DMS 273 (cell line): ENCODE results near the gene SLC4A1.
"Not testable (repeated sequence)": the region's sequence is repeated elsewhere in the genome, so short reads cannot be mapped to it uniquely, and the experiment has no call there.

ENCODE experiments used
- DNase-seq: peaks from one replicate; lab custom pipeline; 2025; ENCODE audit not compliant: unreplicated experiment; lab: John Stamatoyannopoulos, UW

SLC4A1 gene

DNA sequence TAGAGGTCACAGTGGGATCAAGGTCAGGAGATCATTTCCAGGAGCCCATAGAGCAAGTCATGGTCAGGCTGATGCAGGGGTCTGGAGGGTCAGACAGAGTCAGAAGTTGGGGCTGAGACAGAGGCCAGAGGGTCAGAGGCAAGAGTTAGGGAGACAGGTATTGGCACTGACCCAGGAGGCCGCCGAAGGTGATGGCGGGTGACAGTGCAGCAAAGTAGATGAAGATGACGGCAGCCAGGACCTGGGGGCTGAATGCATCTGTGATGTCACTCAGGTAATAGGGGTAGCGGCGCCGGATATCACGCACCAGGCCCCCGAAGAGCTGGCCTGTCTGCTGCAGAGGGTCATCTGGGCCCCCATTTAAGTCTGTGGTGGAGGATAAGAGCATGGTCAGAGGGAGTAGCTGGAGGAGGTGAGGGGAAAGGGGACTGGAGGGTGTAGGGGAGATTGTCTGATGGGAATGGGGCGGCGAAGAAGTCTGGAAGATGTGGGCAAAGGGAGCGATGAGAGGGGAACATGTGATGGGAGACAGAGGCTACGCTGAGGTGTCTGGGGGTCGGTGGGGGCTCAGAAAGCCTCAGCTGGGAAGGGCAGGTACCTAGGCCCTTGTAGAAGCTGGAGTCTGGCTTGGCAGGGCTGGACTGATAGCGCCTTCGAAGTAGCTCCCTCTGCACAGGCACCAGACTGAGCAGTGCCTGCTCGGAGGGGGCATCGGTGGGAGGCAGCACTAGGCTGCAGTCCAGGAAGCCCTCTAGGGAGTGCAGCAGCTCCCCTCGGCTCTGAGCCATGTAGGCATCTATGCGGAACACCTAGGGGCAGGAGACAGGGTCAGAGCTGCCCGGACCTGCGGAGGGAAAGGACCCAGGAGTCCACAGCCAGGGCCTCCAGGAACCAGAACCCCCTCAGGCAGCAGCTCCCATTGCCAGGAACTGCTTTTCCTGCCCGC is 9.8 kb downstream of the SLC4A1 start:
- no peak for DNase-seq

DNA sequence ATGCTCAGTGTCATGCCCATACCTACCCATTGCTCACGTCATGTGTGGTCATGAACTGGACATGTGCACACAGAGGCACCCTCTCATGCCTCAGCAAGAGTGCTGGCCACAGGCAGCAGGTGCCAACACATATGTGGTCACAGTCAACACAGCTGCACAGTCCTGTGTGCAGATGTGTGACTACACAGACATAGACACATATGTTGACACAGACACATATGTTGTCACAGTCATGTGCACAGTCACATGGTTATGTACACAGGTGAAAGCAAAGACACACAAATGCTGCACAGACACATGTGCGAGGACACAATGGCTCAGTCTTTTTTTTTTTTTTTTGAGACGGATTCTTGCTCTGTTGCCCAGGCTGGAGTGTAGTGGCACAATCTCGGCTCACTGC is 11.3 kb downstream of the SLC4A1 start:
- DNase-seq = no peak

DNA sequence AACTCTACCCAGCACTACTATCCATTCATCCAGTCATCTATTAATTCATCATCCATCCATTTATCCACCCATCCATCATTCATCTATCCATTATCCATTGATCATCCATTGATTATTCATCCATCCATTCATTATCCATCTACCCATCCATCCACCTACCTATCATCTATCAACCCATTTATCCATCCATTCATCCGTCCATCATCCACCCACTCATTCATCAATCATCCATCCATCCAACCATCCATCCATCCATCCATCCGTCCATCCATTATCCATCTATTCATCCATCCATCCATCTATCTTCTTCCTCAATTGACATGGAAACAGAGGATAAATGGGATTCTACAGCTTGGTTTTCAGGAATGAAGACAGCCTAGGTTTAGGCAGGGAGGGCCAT is 12.0 kb downstream of the SLC4A1 start:
- DNase-seq = no peak

DNA sequence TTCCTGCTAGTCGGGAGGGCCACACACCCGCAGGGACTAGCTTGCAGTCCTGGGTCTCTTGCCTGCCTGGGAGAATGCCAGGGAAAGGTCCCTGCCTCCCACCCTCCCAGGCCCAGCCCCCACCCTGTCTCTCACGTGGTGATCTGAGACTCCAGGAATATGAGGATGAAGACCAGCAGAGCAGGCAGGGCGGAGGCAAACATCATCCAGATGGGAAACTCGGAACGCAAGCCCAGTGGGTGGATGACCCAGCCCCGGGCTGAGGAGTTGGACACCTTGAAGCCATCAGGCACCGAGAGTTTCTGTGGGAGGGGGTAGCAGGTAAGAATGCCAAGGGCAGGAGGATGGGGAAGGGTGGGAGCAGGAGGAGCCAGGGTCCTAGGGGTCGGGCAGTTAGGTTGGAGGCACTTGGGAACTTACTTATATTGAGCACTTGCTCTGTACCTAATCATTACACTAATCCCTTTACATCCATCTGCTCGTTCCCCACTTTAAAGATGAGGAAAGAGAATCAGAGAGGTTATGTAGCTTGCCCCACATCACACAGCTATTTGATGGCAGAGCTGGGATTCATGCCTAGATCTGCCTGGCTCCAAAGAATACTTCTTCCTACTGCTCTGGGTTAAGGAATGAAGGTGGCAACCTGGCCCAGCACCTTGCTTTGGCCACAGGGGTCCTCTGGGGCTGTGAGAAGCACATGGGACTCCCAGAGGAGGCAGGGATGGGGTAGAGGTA is 13.4 kb downstream of the SLC4A1 start:
- no peak for DNase-seq

DNA sequence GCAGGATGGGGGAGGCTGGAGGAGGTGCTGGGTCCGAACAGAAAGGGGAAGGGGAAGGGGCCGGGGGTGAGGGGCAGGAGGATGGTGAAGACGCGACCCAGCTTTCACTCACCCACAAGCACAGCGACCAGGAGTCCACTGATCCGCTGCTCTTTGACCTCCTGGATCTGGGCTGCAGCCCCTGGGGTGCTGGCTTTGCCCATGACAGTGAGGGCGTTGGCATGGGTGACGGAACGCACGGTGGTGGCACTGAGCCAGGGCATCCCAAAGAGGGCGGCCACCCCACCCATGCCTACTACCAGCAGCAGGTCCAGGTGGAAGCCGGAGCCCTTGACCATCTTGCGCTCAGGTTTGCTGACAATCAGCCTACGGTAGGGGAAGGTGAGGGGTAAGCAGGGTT is 14.9 kb downstream of the SLC4A1 start:
- no peak for DNase-seq

DNA sequence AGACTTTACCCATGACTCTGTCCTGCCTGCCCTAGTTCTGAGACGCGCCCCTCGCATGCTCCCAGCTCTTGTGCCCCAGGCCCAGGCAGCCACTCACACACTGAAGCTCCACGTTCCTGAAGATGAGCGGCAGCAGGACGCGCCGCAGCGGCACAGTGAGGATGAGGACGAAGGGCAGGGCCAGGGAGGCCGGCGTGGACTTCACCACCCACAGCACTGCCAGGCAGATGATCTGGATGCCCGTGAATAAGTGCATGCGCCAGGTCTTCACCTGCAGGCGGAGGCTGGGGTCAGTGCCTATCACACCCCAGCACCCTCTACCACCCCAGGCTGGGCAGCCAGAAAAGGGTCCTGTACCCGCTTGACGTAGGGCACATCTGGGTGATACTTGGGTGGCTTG is 16.9 kb downstream of the SLC4A1 start:
- DNase-seq = no peak

DNA sequence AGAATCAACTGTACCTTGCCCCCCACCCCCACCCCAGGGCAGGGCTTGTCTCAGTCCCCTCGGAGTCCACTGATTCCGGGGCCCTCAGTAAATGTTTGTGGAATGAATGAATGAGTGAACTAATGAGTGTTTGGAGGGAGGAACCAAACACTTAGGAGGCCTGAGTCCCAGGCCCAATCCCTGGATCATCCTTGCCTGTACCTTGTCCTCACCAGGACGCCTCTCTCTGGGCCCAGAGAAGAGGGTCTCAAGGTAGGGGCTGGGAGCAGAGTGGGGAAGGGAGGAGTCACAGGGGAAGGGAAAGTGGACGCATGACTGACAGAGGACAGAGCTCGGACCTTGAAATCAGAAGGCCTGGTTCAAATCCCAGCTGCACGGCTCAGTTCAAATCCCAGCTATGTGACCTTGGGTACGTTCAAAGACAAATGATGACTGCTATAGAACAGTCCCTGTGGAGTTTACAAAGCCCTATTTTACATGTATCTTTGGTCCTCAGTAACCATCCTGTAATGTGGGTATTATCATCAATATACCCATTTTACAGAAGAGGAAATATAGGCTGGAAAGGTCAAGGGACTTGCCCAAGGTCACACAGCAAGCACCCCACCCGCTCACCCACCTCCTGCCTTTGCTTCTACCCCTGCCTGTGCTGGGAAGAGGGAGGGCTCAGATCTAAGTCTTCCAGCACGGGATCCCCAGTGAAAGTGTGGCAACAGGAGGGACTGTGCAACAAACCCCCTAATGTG is 18.3 kb downstream of the SLC4A1 start:
- DNase-seq = no peak

DNA sequence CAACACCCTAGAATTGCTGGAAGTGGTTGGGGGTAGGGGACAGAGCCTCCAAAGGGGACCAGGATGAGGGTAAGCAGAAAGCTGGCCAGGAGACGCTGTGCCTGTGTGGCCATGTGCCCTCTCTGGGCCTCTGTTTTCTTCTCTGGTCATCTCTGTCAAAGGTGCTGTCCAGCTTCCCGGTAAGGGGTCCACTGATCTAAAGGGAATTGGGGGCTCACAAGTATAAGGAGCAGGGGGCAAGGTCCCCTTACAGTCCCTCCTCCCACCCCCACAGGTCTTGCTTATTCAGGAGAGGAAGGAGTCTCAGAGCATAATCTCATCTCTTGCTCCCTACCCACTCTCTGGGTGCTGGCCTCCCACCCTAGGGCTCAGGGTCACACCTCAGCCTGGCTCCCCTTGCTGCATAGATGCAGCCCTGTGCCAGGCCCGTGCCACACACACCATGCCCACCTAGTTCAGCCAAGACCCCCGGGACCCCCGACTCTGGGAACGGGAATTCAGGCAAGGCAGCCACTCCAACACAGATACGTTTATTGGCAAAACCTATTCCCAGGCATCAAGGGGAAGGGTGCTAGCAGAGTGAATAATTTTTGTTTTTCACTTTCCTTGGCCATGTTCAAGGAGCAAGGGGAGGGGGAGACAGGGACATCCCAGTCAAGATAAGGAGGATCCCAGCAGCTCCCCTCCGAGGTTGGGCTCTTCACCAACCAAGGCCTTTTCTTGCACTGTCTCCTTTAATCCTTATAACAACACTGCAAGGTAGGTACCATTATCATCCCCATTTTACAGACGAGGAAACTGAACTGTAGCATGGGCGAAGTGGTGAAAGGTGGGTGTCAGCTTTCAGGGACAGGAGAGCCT is 19.8 kb downstream of the SLC4A1 start:
- DNase-seq = no peak

DNA sequence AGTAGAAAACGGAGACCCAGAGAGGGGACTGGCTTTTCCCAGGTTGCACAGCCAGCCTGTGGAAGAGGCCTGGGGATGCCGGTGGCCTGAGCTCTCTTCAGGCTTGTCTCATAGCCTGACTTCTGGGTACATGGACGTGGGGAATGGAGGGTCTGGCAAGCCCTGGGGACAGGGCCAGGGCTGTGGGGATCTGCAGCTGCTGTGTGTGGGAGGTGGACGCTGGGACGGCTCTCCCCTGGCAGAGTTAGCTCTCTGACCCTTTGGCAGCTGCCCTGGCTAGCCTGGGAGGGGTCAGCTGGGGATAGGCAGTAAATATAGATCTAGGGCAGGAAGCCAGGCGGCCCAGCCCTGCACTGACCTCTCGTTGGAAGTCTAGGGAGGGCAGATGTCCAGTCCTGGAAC is 20.5 kb downstream of the SLC4A1 start:
- no peak for DNase-seq

DNA sequence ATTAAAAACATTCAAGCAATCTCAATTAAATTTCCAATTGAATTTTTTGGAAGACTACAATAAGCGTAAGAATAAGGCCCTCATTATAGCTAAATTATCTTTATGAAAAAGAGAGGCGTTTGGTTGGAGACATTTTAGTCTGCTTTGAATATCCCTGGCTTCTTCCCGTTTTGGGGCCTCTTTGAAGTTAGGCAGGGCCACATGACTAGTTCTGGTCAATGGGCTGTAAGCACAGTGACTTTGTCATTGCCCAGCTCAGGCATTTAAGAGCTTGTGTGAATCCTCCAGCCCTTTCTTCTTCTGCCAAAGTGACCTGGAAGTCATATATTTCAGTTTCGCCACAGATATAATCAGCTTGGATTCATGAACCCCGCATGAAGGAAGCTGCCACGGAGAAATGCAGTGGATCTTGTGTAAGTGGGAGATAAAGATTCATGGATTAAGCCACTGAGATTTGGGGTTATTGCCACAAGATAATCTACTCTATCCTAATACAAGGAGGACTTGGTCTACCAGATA is 26.8 kb downstream of the SLC4A1 start:
- DNase-seq = no peak

DNA sequence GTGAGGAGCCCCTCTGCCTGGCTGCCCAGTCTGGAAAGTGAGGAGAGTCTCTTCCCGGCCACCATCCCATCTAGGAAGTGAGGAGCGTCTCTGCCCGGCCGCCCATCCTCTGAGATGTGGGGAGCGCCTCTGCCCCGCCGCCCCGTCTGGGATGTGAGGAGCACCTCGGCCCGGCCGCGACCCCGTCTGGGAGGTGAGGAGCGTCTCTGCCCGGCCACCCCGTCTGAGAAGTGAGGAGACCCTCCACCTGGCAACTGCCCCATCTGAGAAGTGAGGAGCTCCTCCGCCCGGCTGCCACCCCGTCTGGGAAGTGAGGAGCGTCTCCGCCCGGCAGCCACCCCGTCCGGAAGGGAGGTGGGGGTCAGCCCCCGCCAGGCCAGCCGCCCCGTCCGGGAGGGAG is 30.0 kb downstream of the SLC4A1 start:
- not testable (repeated sequence) for DNase-seq

DNA sequence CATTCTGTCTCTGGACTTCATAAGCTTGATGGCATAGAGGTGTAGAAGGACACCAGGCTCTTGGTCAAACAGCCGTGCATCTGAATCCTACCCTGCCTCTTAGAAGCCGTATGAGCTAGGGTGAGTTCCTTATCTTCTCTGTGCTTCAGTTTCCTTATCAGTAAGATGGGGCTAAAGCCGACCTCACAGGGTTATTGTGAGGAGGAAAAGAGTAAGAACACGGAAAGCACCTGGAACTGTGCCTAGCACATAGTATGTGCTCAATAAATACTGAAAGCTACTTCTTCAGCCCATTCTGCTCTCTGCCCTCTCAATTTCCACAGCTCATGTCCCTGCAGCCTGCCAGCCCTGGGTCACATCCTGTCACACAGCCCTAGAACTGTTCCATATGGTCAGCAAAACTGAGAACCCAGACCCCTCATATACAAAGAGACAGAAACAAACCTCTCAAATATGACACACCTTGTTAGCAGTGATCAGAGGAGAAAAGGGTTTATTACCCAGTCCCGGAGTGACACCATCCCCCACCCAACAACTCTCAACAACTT is 31.4 kb downstream of the SLC4A1 start:
- DNase-seq = no peak

DNA sequence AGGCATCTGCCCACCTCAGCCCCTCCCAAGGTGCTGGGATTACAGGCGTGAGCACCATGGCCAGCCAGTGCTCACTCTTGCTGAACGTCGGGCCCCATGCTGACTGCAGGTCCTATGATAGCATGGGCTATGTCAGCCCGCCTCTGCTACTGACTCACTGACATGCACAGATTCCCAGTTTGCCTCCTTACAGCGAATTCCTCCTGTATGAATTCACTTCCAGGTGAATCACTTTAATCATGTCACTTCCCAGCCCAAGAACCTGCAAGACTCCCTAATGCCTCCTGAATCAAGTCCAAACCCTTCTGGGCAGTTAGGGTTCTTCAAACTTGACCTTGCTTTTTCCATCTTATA is 32.4 kb downstream of the SLC4A1 start:
- no peak for DNase-seq

DNA sequence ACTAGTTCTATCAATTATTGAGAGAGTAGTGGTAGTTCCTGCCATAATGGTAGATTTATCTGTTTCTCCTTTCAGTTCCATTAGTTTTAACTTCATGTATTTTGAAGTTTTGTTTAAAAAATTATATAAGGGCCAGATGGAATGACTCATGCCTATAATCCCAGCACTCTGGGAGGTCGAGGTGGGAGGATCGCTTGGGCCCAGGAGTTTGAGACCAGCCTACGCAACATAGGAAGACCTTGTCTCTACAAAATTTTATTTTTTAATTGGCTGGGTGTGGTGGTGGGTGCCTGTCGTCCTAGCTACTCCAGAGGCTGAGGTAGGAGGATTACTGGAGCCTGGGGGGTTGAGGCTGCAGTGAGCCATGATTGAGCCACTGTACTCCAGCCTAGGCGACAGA is 34.4 kb downstream of the SLC4A1 start:
- no peak for DNase-seq

DNA sequence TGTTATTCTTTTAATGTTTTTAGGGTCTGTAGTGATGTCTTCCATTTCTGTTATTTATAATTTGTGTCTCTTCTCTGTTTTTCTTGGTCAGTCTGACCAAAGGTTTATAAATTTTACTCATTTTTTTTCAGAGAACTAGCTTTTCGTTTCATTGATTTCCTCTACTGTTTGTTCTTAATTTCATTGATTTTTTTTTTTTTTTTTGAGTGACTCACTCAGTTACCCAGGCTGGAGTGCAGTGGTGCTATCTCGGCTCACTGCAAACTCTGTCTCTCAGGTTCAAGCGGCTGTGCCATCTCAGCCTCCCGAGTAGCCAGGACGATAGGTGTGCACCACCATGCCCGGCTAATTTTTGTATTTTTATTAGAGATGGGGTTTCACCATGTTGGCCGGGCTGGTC is 35.9 kb downstream of the SLC4A1 start:
- no peak for DNase-seq

DNA sequence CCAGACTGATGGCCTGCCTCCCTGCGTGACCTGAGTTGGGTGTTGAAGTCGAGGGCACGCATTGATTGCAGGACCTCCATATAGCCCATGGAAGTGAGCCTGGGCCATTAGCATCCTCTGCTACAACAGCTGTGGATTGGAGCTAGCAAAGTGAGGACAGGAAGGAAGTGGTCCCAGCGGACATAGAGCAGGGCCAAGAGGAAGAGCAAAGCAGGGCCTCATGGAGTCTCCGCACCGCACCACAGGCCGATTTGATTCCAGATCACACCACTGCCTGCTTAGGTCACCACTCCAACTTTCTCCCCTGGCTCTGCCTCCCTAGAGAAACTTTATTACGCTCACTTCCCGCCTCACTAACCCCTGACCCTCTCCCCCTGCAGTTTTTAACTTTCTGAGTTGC is 37.8 kb downstream of the SLC4A1 start:
- DNase-seq = no peak

DNA sequence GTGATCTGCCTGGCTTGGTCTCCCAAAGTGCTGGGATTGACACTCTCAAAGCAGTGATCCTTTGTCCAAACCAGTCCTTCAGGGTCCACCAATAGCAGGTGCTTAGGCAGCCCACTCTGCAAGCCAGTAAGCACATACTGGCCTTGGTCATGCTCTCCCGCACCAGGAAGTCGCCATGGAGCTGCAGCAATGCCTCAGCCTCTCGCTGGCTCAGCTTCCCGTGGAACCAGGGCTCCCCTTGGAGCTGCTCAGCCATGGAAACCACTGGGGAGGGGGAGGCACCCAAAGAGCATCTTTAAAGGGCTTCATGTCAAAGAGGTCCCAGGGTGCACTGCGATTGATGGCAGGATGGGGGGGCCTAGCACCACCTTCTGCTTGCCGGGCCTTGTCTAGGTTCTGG is 38.8 kb downstream of the SLC4A1 start:
- no peak for DNase-seq

DNA sequence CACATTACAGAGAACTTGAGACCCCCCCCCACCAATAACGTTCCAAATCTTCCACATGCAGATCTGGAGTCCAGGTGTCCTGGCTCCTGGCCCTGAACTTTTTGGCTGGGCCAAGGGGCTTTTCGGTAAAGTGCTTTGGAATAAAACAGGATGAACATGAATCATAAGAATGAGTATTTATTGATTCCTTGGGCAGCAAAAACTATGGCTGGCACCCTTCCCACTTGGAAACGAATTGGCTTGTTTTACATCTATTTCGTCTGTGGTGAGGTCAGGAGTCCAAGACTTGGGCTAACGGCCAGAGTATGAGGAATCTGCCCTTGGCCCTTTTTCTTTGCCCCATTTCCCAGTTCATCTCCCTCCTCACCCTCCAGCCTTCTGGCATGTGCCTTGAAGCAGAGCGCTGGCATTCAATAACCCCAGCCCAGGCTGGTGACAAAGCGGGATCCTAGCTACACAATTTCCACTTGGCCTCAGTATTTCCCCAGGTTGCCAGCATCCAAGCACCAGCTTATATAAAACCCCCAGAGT is 44.3 kb downstream of the SLC4A1 start:
- peak; percentile 86 for DNase-seq

DNA sequence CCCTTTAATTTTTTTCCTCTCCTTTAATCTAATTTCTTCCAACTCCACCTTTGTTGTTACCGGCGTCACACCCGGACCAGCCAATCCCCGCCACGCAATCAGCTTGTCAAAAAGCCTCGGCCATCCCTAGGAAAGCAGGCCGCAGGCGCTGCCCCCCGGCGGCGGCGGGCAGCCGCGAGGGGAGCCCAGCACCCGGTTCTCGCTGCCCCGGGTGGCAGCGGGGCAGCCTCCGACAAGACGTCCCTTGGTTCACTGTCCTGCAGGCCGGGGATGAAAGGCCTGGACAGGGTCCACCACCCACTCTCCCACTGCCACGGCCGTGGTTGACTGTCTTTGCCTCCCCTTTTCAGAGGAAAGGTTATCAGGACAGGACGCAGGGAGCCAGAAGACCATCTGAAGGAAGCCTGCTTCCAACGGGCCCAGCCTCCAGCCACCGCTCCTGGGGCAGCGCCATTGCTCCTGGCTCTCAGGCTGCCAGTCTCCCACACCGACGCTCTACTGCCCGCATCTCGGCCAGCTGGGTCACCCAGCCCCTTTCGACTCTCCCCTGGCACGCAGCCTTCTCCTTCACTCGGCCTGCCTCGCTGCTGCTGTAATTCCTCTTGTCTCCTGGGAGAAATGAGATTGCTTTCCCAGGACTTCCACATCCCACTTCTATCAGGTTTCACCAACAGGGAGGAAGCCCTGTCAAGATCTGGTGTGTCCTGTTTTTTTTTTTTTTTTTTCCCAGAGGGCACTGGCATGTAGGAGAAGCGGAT is 45.6 kb downstream of the SLC4A1 start:
- DNase-seq = peak; percentile 96

DNA sequence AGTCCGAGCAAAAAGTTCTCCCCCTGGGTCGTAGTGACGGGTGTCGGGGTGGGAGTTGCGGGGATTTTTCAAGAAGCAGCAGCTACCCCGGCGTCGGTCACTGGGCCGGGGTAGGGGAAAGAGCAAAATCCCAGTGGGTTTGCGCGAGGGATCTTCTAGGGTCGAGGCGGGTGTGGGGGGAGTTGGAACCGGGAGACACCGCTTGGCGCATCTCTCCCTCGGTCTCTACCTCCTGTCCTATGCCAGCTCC is 46.1 kb downstream of the SLC4A1 start:
- DNase-seq = no peak
